Stimulated activated CD8-positive, alpha-beta memory T cell treated with anti-CD3 and anti-CD28 coated beads, Interleukin-15, amount 100 ng/mL, for 48 hours (primary cell): ENCODE measurements around the gene CAPZB.

Experiments used
- DNase-seq, 2 donors: peaks; one replicate each; pipeline ENCODE4 v3.0.0-alpha.2; 2020; ENCODE audit warnings: low read depth in 2 of 2

The CAPZB gene

DNA sequence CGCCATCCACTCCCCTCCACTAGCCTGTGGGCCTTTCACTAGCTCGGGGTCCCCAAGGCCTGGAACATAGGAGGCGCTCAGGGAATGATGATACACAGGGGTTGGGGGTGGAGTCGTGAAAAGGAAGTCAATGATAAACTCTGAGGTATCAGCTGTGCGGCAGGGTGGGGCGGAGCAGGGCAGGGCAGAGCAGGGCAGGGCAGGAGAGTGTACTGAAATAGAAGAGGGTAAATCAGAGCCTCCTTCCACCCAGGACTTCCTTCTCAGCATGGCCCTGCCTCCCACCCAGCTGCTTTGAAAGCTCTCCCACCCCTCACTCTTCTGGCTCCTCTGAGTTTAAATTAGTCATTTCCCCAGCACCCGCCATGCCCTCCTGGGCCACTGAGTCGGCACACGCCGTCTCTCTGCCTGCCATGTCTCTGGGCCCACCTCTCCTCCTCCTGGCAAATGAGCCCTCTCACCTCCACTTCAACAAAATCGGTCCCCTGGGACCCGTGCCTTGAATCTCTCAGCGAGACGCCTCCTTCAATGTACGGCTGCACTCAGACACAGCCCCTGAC is 16.9 kb downstream of the CAPZB start:
- no peak for DNase-seq

- no peak for DNase-seq
Observed at GRCh38 chr1:19467199-19468187, 17.8 kb downstream of the CAPZB start.

DNA sequence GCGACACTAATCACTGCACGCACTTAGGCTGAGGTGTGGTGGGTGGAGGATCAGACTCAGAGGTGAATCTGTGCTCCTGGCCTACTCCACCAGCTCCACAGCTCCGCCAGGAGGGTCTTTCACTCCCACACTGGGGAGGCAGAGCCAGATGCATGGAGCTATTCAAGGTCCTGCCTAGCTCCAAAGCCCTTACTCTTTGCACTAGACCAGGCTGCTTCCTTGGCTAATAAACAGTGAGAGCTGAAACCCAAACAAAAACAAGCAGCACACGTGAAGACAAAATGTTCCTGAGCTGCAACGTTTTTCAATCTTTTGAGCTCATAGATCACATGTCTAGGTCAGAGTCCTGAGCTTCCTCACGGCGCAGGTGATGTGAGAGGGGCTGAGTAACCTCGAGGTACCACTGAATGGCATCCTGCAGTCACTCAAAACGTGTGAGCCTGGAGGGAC is 19.2 kb downstream of the CAPZB start:
- no peak for DNase-seq

GRCh38 chr1:19465650-19466049 is 19.7 kb downstream of the CAPZB start:
- no peak for DNase-seq

DNA sequence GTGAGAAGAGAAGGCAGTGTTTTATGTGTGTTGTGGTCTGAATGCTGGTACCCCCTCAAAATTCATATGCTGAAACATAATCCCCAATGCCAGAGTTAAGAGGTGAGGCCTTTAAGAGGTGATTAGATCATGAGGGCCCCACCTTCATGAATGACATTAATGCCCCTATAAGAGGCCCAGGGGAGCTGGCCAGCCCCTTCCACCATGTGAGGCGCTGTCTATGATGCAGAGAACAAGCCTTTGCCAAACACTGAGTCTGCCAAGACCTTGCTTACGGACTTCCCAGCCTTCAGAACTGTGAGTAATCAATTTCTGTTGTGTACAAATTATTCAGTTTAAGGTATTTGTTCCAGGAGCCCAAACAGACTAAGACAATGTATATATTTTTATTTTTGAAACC is 20.2 kb downstream of the CAPZB start:
- DNase-seq, result no peak

DNA sequence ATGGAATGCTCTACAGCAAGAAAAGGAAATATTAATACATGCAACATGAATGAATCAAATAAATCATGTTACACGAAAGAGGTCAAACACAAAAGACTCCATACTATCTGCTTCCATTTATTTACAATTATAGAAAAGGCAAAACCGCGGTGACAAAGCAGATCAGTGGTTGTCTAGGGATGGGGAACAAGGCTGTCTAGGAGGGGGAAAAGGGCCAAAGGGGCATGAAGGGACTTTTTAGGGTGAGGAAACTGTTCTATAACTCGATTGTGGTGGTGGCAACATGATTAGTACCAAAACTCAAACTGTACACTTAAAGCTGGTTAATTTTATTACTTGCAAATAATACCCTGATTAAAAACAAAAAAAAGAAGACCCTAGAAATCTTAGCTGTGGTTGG is 20.6 kb downstream of the CAPZB start:
- no peak for DNase-seq

DNA sequence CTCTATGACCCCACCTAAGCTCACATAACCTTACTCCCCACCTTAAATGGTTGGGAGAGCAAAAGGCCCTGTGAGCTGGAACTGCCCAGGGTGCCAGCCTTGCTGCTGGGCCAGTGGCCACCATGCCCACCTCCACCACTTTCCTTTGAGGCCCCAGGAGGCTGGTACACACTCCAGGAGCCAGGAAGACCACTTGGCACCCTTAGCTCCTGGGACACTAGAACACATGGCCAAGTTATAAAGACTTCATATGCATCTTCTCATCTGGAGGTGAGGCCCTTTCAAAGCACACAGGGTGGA is 21.9 kb downstream of the CAPZB start:
- no peak for DNase-seq

DNA sequence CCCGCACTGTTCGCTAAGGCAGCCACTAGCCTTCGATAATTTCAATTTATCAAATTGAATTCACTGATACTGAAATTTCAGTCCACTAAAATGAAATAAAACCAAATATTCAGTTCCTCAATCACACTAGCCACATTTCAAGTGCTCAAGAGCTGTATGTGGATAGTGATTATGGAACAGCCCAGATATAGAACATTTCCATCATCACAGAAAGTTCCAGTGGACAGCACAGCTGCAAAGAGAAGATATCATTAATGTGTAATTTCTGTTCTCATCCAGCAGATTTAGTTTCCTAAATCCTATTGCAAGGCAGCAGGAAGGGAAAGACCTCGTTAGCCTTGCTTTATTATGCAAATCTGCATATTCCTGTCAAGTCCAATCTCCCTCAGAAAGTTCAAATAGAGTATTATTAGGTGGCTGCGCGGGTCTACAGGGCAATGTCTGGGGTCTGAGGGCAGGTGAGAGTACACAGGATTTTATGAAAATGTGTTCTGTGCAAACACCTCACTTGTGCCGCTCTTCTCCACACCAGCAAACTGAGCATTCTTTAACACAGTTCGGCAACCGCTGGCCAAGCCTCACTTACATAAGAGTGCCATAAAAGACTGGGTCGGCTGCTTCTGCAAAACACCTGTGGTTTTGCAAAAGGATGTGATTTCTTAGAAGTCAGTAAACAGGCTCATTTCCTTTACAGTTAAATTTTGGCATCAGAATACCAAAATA is 22.4 kb downstream of the CAPZB start:
- DNase-seq, result no peak

DNA sequence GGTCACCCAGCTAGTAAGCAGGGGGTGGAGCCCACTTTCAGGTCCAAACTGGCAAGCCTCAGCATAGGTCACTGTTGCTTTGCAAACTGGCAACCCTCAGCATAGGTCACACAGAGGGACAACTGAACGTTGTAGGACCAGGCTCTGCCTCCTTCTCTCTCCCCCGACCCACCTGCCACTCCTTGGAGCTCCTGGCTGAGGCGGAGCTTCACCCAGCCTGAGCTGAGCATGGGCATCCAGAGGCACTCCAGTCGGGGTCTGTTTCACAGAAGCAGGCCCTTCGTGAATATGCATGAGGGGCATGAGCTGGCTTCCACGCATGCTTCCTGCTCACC is 24.2 kb downstream of the CAPZB start:
- no peak for DNase-seq

- no peak for DNase-seq
Observed at GRCh38 chr1:19460535-19461219, 24.7 kb downstream of the CAPZB start.

- DNase-seq, result no peak
Observed at GRCh38 chr1:19458815-19459417, 26.4 kb downstream of the CAPZB start.

DNA sequence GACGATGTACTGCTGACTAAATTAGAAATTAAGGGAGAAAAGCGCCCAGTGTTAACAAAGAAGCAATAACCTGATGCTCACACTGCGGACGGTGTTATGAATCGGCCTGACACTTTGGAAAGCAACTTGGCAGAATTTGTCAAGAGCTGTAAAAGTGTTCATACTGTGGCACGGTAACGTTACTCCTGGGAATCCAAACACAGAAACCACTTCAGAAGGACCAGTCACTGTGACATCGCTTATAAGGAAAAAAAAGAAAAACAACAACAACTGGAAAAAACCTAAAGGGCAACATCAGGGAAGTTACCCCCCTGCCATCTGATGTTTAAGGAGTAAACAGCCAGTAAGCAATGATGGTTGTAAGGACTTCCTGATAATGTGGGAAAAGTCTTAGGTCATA is 27.7 kb downstream of the CAPZB start:
- DNase-seq, result no peak

DNA sequence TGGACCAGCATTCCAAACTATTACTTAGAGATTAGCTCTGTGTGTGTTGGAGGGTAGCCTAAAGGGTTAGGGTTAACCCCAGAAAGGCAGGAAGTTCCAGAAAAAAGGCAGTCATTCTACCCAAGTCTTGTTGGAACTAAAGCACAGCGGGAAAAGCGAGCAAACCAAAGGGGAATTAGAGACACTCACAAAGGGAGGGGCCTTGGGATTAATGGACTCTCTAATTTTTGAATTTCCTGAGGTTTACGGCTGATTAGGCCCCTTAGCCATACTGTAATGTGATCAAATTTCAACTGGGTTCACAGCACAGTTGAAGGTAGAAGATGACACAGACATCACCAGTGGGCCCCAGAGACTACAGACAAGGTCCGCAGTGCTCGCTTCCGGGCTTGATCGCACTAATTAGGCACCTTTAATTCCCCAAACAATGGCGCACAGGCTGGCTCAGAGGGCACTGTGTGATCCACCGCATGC is 28.3 kb downstream of the CAPZB start:
- no peak for DNase-seq

GRCh38 chr1:19455353-19455752 is 30.0 kb downstream of the CAPZB start:
- DNase-seq, result no peak

GRCh38 chr1:19454265-19455146 is 30.8 kb downstream of the CAPZB start:
- DNase-seq, result no peak

- no peak for DNase-seq
Observed at GRCh38 chr1:19453741-19454201, 31.6 kb downstream of the CAPZB start.

GRCh38 chr1:19452221-19452663 is 33.1 kb downstream of the CAPZB start:
- no peak for DNase-seq

- DNase-seq, result no peak
Observed at GRCh38 chr1:19450811-19451515, 34.4 kb downstream of the CAPZB start.

DNA sequence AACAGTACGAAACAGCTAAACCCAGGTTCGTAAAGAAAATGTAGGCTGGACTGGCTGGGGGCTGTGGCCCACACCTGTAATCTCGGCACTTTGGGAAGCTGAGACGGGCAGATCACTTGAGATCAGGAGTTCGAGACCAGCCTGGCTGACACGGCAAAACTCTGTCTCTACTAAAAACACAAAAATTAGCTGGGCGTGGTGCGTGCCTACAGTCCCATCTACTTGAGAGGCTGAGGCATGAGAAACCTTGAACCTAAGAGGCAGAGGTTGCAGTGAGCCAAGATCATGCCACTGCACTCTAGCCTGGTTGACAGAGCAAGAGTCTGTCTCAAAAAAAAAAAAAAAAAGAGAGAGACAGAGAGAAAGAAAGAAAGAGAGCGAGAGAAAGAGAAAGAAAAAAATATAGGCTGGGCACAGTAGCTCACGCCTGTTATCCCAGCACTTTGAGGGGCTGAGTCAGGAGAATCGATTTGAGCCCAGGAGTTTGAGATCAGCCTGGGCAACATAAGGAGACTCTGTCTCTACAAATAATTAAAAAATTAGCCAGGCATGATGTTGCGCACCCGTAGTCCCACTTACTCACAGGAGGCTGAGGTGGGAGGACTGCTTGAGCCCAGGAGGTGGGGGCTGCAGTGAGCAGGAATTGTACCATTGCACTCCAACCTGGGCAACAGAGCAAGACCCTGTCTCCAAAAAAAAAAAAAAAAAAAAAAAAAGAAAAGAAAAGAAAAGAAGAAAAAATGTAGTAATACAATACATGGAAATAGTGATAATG is 35.7 kb downstream of the CAPZB start:
- no peak for DNase-seq
